Tibial artery (tissue), 4 donors: ENCODE data around the gene NFX1.

ENCODE experiments used
- DNase-seq, 2 donors: peaks; one replicate each; pipeline ENCODE4 v3.0.0-alpha.2; 2019
- H3K27ac ChIP-seq, 2 donors: fragments of 200-600 bp; sonication (generic) in 1 of 2; 1 replicate in 1 of 2; 2 replicates in 1 of 2; pipeline ENCODE4 v1.5.1; 2018 to 2019; ENCODE audit warnings: mild to moderate bottlenecking in 1 of 2
- H3K27me3 ChIP-seq, 2 donors: fragments of 200-600 bp; sonication (generic) in 1 of 2; one replicate each; pipeline versions ENCODE4 v1.5.1 to v1.6.0; 2016 to 2019
- H3K36me3 ChIP-seq, 3 donors: fragments of 200-600 bp; sonication (generic) in 2 of 3; one replicate each; pipeline ENCODE4 v1.5.1; 2016 to 2019; ENCODE audit warnings: mild to moderate bottlenecking in 2 of 3
- H3K4me1 ChIP-seq, 4 donors: fragments of 200-600 bp; sonication (generic) in 2 of 4; 1 replicate in 3 of 4; 2 replicates in 1 of 4; pipeline ENCODE4 v1.5.1; 2016 to 2019
- H3K4me3 ChIP-seq, 2 donors: fragments of 200-600 bp; sonication (generic) in 1 of 2; 1 replicate in 1 of 2; 2 replicates in 1 of 2; pipeline ENCODE4 v1.5.1; 2018 to 2019; ENCODE audit warnings: mild to moderate bottlenecking in 2 of 2
- H3K9me3 ChIP-seq, 3 donors: fragments of 200-600 bp; sonication (generic) in 1 of 3; one replicate each; pipeline ENCODE4 v1.5.1; 2016 to 2019
- intact Hi-C: fragments of 100-400 bp; cut with DNase I; formaldehyde crosslinking; loops from one replicate; pipeline ENCODE4 v1.15.0; 2023; ENCODE audit warnings: low total_unique reads
- TF ChIP-seq, protein P1 (sequence below), 2 experiments: fragments of 200-600 bp in 1 of 2; fragments of 450-650 bp in 1 of 2; IDR thresholded peaks; one replicate each; pipeline ENCODE4 v1.5.1; 2017 to 2019; ENCODE audit warnings: antibody characterized with exemption in 2 of 2, mild to moderate bottlenecking in 1 of 2, moderate library complexity in 1 of 2

NFX1 gene

GRCh38 chr9:33414889-33415500 lies 124.7 kb downstream of the NFX1 start:
- peaks cover 0 to 14% (median 3%) of the 10 kb centered on the region in 4 donors for H3K4me1 ChIP-seq
- TF ChIP-seq, protein P1, sequence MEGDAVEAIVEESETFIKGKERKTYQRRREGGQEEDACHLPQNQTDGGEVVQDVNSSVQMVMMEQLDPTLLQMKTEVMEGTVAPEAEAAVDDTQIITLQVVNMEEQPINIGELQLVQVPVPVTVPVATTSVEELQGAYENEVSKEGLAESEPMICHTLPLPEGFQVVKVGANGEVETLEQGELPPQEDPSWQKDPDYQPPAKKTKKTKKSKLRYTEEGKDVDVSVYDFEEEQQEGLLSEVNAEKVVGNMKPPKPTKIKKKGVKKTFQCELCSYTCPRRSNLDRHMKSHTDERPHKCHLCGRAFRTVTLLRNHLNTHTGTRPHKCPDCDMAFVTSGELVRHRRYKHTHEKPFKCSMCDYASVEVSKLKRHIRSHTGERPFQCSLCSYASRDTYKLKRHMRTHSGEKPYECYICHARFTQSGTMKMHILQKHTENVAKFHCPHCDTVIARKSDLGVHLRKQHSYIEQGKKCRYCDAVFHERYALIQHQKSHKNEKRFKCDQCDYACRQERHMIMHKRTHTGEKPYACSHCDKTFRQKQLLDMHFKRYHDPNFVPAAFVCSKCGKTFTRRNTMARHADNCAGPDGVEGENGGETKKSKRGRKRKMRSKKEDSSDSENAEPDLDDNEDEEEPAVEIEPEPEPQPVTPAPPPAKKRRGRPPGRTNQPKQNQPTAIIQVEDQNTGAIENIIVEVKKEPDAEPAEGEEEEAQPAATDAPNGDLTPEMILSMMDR (IDR thresholded peaks at IDR 0.05), result no peak
- no peak overlapping the region for H3K27ac ChIP-seq
- intact Hi-C loops, result loop anchor here (5.0 kb wide), 1 partner anchor 38 kb away; no protein-coding TSS in a partner anchor
- peaks cover 0 to 20% of the 10 kb centered on the region in 2 donors for H3K27me3 ChIP-seq
- no peak for DNase-seq
- H3K4me3 ChIP-seq, result no peak overlapping the region
- H3K36me3 ChIP-seq, result no peaks in the 10 kb centered on the region
- H3K9me3 ChIP-seq, result no peaks in the 10 kb centered on the region

DNA sequence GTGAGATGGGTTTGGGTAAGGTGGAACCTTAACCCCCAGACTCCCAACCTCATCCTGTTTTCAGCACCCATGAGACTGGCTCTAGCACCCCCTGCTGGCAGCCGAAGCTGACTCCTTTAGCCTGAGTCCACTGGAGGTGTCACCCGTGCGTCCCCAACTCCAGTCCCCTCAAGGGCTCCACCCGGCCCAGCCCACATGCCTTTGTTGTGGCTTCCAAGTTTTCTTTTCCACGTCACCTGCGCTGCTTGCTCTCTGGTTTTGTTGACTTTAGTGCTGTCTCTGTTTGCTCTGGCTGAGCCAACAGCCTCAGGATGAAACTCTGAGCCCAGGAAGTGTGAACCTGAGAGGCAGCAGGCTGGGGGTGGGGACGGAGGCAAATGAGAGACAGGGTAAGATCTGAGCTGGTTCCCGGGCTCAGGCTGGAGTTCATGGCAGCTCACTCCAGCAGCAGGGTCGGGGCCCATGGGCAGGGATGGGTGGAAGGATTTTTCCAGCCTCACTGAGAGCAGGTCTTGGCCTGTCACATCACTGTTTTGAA lies 125.3 kb downstream of the NFX1 start:
- H3K4me1 ChIP-seq, result peaks cover 0 to 14% (median 3%) of the 10 kb centered on the region in 4 donors
- no peaks in the 10 kb centered on the region for H3K9me3 ChIP-seq
- intact Hi-C loops, result loop anchor here (5.0 kb wide), 1 partner anchor 38 kb away; no protein-coding TSS in a partner anchor
- TF ChIP-seq, protein P1 (IDR thresholded peaks at IDR 0.05), result peak; percentile 77 to 78
- H3K4me3 ChIP-seq, result no peak overlapping the region
- DNase-seq, result peak; percentile 68 to 76
- no peaks in the 10 kb centered on the region for H3K36me3 ChIP-seq
- H3K27me3 ChIP-seq, result peaks cover 0 to 20% of the 10 kb centered on the region in 2 donors
- no peak overlapping the region for H3K27ac ChIP-seq

GRCh38 chr9:33416996-33417395 lies 126.7 kb downstream of the NFX1 start:
- Histone ChIP-seq H3K27ac (no peak overlapping the region), H3K36me3 (no peaks in the 10 kb centered on the region), H3K4me3 (no peak overlapping the region), H3K9me3 (no peaks in the 10 kb centered on the region), H3K27me3 (peaks cover 0 to 20% of the 10 kb centered on the region in 2 donors), H3K4me1 (peaks cover 0 to 14% (median 3%) of the 10 kb centered on the region in 4 donors)
- DNase-seq, result no peak
- intact Hi-C loops, result loop anchor here (5.0 kb wide), 1 partner anchor 40 kb away; no protein-coding TSS in a partner anchor
- TF ChIP-seq, protein P1 (IDR thresholded peaks at IDR 0.05), result no peak

DNA sequence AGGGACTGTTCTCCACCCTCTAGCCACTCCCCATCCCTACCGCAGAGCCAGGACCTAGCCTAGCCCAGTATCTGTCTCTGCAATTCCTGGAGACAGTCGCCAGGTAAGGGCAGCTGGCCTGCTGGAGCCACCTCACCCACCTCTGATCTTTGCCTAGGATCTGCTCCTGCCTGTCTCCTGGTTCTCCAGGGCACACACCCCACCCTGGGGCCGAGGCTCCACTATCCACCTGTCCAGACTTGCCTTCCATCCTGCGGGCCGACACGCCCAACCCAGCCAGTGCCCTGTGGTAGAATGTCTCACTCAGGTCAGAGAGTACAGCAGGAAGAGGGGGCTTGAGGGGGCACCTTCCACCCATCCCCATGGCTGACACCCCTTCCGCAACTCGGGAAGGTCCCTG lies 127.8 kb downstream of the NFX1 start:
- Histone ChIP-seq H3K27me3 (peaks cover 0 to 20% of the 10 kb centered on the region in 2 donors), H3K9me3 (no peaks in the 10 kb centered on the region), H3K27ac (no peak overlapping the region), H3K36me3 (no peaks in the 10 kb centered on the region), H3K4me3 (no peak overlapping the region), H3K4me1 (peaks cover 0 to 14% (median 3%) of the 10 kb centered on the region in 4 donors)
- DNase-seq, result no peak
- TF ChIP-seq, protein P1 (IDR thresholded peaks at IDR 0.05), result no peak
- intact Hi-C loops, result loop anchor here (5.0 kb wide), 1 partner anchor 41 kb away; no protein-coding TSS in a partner anchor

DNA sequence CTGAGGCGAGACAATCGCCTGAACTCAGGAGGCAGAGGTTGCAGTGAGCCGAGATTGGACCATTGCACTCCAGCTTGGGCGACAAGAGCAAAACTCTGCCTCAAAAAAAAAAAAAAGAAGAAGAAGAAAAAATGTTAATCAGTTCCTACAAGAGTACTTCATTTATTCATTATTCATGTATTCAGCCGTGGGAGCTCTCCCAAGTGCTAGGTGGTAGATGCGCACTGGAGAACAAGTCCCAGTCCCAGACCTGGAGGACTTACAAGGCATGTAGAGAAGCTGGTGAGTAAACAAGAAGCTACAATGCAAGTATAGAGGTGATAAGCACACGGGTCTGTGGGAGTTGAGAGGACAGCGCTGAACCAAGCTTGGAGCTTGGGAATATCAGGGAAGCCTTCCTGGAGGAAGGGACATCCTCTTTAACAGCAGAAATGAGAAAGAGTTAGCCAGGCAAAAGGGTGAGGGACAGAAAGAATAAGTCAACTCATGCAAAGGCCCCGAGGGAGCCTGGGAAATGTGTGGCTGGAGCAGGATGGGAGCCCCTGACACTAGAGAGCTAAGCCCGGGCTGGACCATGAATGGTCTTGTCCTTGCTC lies 129.5 kb downstream of the NFX1 start:
- Histone ChIP-seq H3K27me3 (peaks cover 0 to 20% of the 10 kb centered on the region in 2 donors), H3K4me3 (no peak overlapping the region), H3K4me1 (peaks cover 0 to 14% (median 3%) of the 10 kb centered on the region in 4 donors), H3K27ac (no peak overlapping the region), H3K36me3 (no peaks in the 10 kb centered on the region), H3K9me3 (no peaks in the 10 kb centered on the region)
- DNase-seq, result no peak
- intact Hi-C loops, result loop anchor here (5.0 kb wide), 1 partner anchor 43 kb away; no protein-coding TSS in a partner anchor
- TF ChIP-seq, protein P1 (IDR thresholded peaks at IDR 0.05), result no peak
